NT2/D1 (cell line): ENCODE data around the gene SRGAP3.

Source experiments
- YY1 ChIP-seq: IDR thresholded peaks from 2 replicates; pipeline ENCODE4 v1.6.1; 2011; ENCODE audit not compliant: insufficient read length, insufficient read depth
- ZNF274 ChIP-seq: IDR thresholded peaks from 2 replicates; pipeline ENCODE4 v1.6.1; 2011; ENCODE audit warnings: mild to moderate bottlenecking, low read depth, low read length

- TF ChIP-seq ZNF274 (no peak), YY1 (no peak)
These were observed 219.4 kb downstream of the SRGAP3 start for GRCh38 chr3:9030034-9030433.
